ENCODE results near the gene AGPAT4.
"Not testable (repeated sequence)": the region's sequence is repeated elsewhere in the genome, so short reads cannot be mapped to it uniquely, and the experiment has no call there.

The AGPAT4 gene

DNA sequence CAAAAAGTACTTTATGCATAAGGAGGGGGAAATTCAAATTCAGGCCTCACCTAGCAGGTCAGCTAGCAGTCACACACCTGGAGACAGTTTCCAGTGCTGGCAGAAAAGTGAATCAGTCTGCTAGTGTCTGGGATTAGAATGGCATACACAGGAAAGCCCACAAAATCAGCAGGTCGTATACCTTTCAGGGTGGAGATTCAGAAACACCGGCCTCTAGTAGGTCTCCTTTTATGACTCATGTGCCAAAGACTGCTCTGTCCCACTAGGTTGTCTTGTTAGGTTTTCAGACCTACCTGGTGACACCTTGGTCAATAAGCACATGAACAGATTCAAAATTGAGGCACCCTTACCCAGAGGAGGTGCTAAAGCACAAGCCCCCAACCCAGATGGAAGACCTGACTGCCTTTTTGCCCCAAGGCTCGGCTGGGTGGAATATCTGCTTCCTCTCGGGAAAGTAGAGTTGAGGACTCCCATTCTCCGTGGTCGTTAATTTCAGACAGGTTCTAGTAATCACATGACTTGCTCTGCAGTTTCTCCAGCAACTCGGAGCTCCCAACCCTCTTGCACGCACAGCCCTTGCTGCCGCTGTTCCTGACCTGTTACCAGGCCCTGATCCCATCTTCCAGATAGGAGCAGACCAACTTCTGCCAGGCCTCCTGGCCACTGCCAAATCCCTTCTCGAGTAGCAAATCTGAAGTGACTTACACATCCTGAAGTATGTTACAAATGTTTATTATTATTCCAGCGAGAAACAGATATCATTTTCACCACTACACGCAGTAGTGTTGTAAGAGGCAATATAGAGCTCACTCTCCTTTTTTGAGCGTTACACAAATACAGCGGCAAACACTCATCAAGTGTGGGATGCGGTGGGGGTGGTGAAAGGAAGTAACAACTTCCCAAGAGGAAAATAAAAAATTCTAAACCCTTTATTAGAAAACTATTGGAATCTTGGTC, 46.6 kb downstream of the AGPAT4 start:
- H3K4me3 ChIP-seq (ENCODE audit: low read length) = no peak overlapping the region
- TF ChIP-seq, protein P1, sequence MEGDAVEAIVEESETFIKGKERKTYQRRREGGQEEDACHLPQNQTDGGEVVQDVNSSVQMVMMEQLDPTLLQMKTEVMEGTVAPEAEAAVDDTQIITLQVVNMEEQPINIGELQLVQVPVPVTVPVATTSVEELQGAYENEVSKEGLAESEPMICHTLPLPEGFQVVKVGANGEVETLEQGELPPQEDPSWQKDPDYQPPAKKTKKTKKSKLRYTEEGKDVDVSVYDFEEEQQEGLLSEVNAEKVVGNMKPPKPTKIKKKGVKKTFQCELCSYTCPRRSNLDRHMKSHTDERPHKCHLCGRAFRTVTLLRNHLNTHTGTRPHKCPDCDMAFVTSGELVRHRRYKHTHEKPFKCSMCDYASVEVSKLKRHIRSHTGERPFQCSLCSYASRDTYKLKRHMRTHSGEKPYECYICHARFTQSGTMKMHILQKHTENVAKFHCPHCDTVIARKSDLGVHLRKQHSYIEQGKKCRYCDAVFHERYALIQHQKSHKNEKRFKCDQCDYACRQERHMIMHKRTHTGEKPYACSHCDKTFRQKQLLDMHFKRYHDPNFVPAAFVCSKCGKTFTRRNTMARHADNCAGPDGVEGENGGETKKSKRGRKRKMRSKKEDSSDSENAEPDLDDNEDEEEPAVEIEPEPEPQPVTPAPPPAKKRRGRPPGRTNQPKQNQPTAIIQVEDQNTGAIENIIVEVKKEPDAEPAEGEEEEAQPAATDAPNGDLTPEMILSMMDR (conservative IDR thresholded peaks at IDR 0.05; ENCODE audit: low read depth, low read length) = no peak
- DNase-seq (ENCODE audit: low read depth) = no peak

DNA sequence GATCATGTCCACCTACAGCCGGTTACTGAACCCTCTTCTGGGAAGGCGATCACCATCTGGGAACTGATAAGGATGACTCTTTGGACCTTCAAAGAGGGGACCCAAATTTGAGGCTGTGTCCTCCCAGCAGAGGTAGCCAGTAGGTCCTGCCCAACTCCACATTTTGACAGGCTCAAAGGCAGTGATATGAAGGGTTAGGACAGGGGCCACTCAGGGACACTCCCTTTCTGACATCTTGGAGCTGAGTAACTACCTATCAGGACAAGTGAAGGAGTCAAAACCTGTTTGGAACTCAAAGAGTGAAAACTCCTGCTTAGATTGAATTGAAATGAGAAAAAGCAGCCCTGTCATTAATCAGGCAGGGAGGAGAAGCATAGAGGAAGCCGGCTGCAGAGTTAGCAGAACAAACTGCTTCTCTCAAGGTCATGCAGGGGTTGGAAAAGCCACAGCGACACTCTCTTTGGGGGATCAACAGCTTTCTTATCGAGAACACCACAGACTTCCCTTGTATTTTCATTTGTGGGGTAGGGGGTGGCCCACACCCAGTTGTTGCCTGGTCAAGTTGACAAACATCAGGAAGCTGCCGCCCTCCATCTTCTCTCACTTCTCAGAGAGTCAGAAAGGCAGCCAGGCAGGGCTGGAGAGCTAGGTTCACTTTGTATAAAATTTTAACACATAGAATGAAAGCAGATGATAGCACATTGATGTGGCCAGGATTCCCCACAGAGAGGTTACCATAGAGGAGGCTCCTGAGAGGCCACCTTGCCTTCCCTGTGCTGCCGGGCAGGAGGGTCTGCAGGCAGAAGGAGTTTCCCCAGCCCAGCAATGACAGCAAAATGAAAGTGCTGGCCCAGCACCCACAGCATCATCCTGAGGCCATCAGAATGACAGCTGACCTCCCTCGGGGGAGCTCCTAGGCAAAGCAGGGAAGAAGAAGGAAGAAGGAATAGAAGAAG, 47.6 kb downstream of the AGPAT4 start:
- TF ChIP-seq, protein P1 (conservative IDR thresholded peaks at IDR 0.05; ENCODE audit: low read depth, low read length) = no peak
- no peak for DNase-seq (ENCODE audit: low read depth)
- H3K4me3 ChIP-seq (ENCODE audit: low read length) = no peak overlapping the region

DNA sequence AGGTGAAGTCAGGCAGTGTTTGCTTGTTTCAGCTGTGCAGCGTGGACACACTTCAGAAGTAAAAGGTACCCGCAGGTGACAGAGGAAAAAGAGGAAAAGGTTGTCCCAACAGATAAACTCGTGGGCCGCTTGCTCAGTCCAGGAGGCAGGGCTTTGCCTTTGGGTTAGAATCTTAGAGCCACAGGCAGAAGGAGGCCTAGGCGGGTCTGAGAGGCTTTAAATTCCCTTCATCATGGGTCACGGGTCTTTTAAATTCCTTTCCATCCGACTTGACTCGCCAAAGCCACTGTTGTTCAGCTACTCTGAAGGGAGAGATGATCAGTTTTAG, 48.2 kb downstream of the AGPAT4 start:
- no peak overlapping the region for H3K4me3 ChIP-seq (ENCODE audit: low read length)
- peak; percentile 79 for DNase-seq (ENCODE audit: low read depth)
- TF ChIP-seq, protein P1 (conservative IDR thresholded peaks at IDR 0.05; ENCODE audit: low read depth, low read length) = no peak

DNA sequence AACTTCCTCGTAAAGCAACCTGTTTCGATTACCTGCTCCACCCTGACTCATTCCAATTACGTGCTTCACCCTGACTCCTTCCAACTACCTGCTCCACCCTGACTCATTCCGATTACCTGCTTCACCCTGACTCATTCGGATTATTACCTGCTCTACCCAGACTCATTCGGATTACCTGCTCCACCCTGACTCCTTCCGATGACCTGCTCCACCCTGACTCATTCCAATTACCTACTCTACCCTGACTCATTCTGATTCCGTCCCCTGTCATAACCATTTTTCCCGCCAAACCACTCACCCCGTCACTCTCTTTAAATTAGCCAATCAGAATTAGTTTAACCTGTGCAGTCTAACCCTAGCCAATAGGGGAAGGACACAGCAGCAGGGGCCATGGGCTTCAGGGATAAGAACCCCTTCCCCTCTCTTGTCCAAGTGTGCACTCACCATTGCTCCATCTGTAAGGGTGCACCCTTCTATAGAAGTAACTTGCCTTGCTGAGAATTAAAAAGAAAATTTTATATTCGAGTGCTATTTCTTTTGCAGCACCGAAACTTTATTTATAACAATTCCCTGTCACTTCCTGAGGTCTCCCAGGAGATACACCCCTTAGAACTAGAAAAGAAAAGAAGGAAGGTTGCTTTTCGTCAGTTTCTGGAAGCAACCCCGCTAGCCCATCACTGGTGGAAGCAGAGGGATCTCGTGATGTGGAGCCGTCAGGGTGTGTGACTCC, 48.7 kb downstream of the AGPAT4 start:
- not testable (repeated sequence) for H3K4me3 ChIP-seq (ENCODE audit: low read length); DNase-seq (ENCODE audit: low read depth)

DNA sequence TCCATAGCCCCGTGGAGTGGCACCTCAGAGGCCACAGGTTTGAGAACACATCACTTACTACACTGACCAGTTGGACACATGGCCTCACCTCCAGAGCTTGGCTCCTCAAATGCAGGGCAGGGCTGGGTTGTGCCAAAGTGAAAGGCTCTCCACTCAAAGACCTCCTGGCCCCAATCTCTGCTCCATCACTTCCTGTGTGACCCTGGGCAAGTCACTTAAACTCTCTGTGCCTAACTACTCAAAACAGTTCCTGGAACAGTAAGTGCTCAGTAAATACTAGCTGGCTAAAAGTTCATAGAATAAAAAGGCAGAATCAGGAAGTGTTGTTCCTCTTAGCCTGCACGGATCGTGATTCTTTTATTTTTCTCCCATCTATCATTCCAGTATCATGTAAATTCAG, 50.2 kb downstream of the AGPAT4 start:
- DNase-seq (ENCODE audit: low read depth) = no peak
- H3K4me3 ChIP-seq (ENCODE audit: low read length) = no peak overlapping the region
- TF ChIP-seq, protein P1 (conservative IDR thresholded peaks at IDR 0.05; ENCODE audit: low read depth, low read length) = no peak

DNA sequence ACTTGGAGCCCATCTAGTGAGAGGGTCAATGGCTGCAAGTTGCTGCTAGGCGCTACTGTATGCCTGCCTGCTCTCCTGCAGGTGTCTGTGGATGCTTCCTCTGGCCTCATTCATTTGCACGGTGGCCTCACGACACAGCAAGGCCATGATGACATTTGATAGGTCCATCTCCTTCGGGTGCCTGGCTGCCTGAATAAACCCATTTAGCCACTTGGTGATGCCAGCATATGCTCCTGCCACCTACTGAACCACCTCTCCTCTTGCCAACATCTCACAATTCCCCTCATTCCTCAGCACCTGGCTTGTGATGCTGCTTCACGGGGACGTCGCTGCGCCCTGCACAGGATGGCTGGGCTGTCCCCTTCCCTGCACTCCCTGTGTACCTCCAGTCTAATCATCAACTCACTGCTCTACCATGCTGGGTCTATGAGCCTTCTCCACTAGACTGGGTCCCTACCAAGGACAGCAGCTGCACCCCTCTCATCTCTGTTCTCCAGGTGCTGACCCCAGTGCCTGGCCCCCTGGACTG, 51.1 kb downstream of the AGPAT4 start:
- DNase-seq (ENCODE audit: low read depth) = no peak
- TF ChIP-seq, protein P1 (conservative IDR thresholded peaks at IDR 0.05; ENCODE audit: low read depth, low read length) = no peak
- no peak overlapping the region for H3K4me3 ChIP-seq (ENCODE audit: low read length)

DNA sequence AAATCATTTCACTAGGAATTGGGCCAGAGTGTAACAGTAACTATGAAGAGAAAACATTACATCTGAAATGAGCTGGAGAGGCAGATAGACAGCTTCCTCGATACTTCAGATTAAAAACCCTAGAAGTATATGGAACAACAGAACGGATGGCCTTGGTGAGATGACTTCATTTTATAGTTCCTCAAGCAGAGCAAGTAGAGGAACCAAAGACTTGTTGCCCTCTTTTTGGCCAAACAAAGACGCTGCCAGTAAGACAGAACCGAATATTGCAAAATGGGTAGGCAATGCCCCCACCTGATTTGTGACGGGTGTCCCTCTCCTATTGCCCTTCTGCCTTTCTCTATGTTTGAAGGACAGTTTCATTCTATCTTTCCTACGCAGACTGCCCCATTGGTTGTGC, 53.5 kb downstream of the AGPAT4 start:
- H3K4me3 ChIP-seq (ENCODE audit: low read length) = no peak overlapping the region
- TF ChIP-seq, protein P1 (conservative IDR thresholded peaks at IDR 0.05; ENCODE audit: low read depth, low read length) = no peak
- no peak for DNase-seq (ENCODE audit: low read depth)
